GM23338 (cell line): Measurements from ENCODE around the gene RPS28. TPM values are rescaled to one million over a fixed set of nuclear protein-coding genes. Genes with fewer than 3 reads are reported as not detected.

Experiments used
- ATAC-seq: fragments of 200-7000 bp; cut with Tn5 transposase; 3 replicates; pipeline ENCODE4 v1.9.1; 2020
- DNase-seq: peaks from one replicate; pipeline ENCODE4 v3.0.0-alpha.2; 2015; ENCODE audit warnings: low spot score
- H2AFZ ChIP-seq: fragments of 200-600 bp; sonication (generic); 2 replicates; pipeline ENCODE4 v1.8.0; 2016; ENCODE audit warnings: antibody characterized with exemption, mild to moderate bottlenecking, moderate library complexity
- H3F3A ChIP-seq: fragments of 200-600 bp; sonication (generic); replicated peaks from 2 replicates; pipeline ENCODE4 v1.8.0; 2017; ENCODE audit warnings: antibody characterized with exemption, mixed run types, low read depth
- H3K27ac ChIP-seq: fragments of 200-600 bp; sonication (generic); 2 replicates; pipeline ENCODE4 v1.6.1; 2016; ENCODE audit warnings: low read depth
- H3K27me3 ChIP-seq: fragments of 200-600 bp; sonication (generic); 2 replicates; pipeline ENCODE4 v1.8.0; 2016; ENCODE audit warnings: mild to moderate bottlenecking, mixed run types, moderate library complexity; ENCODE audit not compliant: insufficient read depth
- H3K36me3 ChIP-seq: fragments of 200-600 bp; sonication (generic); 2 replicates; pipeline ENCODE4 v1.8.0; 2016; ENCODE audit warnings: mild to moderate bottlenecking; ENCODE audit not compliant: insufficient read depth
- H3K4me1 ChIP-seq: fragments of 200-600 bp; sonication (generic); 2 replicates; pipeline ENCODE4 v1.8.0; 2016; ENCODE audit warnings: mild to moderate bottlenecking, moderate library complexity; ENCODE audit not compliant: insufficient read depth
- H3K4me2 ChIP-seq: fragments of 200-600 bp; sonication (generic); 2 replicates; pipeline ENCODE4 v1.7.1; 2017; ENCODE audit warnings: mixed run types
- H3K4me3 ChIP-seq: fragments of 200-600 bp; sonication (generic); 2 replicates; pipeline ENCODE4 v1.6.1; 2016; ENCODE audit warnings: mixed run types
- H3K79me2 ChIP-seq: fragments of 200-600 bp; sonication (generic); replicated peaks from 2 replicates; pipeline ENCODE4 v1.8.0; 2017; ENCODE audit warnings: mild to moderate bottlenecking; ENCODE audit not compliant: insufficient read depth
- H3K9me2 ChIP-seq: fragments of 200-600 bp; sonication (generic); 2 replicates; pipeline ENCODE4 v1.8.0; 2017; ENCODE audit not compliant: insufficient read depth
- H4K20me1 ChIP-seq: fragments of 200-600 bp; sonication (generic); replicated peaks from 2 replicates; pipeline ENCODE4 v1.8.0; 2017; ENCODE audit warnings: mild to moderate bottlenecking; ENCODE audit not compliant: insufficient read depth
- H3K27ac Mint-ChIP-seq: 2 replicates; pipeline ENCODE4 v1.8.0; 2020; ENCODE audit warnings: inconsistent platforms, mild to moderate bottlenecking, moderate library complexity, mixed read lengths
- H3K27me3 Mint-ChIP-seq: 3 replicates; pipeline ENCODE4 v1.8.0; 2022; ENCODE audit warnings: low read depth, mild to moderate bottlenecking, moderate library complexity, mixed read lengths, inconsistent platforms; ENCODE audit not compliant: insufficient read depth, poor library complexity
- H3K36me3 Mint-ChIP-seq: 3 replicates; pipeline ENCODE4 v1.8.0; 2021; ENCODE audit warnings: low read depth, mild to moderate bottlenecking, inconsistent platforms, moderate library complexity, mixed read lengths
- H3K4me1 Mint-ChIP-seq: 3 replicates; pipeline ENCODE4 v1.8.0; 2020; ENCODE audit warnings: mild to moderate bottlenecking, inconsistent platforms, mixed read lengths
- H3K4me3 Mint-ChIP-seq: 3 replicates; pipeline ENCODE4 v1.8.0; 2021; ENCODE audit warnings: moderate library complexity, mild to moderate bottlenecking, inconsistent platforms, mixed read lengths
- H3K9me3 Mint-ChIP-seq: 3 replicates; pipeline ENCODE4 v1.8.0; 2020; ENCODE audit warnings: moderate library complexity, mild to moderate bottlenecking, inconsistent platforms, mixed read lengths
- CREB1 ChIP-seq: fragments of 250-450 bp; sonication (Bioruptor Pico); IDR thresholded peaks from 2 replicates; pipeline ENCODE4 v1.5.0; 2020; ENCODE audit warnings: low read depth, mild to moderate bottlenecking, moderate library complexity
- CTCF ChIP-seq, 2 experiments: fragments of 200-600 bp in 1 of 2; sonication (generic) in 1 of 2; conservative IDR thresholded peaks; 2 replicates each; pipeline versions ENCODE4 v1.5.1 to v1.6.1; 2016 to 2017; ENCODE audit warnings: antibody characterized with exemption in 2 of 2, low read depth in 2 of 2, mild to moderate bottlenecking in 2 of 2, moderate library complexity in 1 of 2
- EZH2 ChIP-seq: fragments of 200-600 bp; sonication (generic); IDR thresholded peaks from one replicate; pipeline ENCODE4 v1.8.0; 2017; ENCODE audit warnings: antibody characterized with exemption, mild to moderate bottlenecking, low read depth; ENCODE audit not compliant: unreplicated experiment
- EZH2phosphoT487 ChIP-seq: fragments of 200-600 bp; sonication (generic); IDR thresholded peaks from one replicate; pipeline ENCODE4 v1.8.1; 2018; ENCODE audit warnings: antibody characterized with exemption; ENCODE audit not compliant: unreplicated experiment
- NANOG ChIP-seq: IDR thresholded peaks from 2 replicates; pipeline ENCODE4 v1.6.1; 2016; ENCODE audit warnings: antibody characterized with exemption, borderline replicate concordance
- REST ChIP-seq: IDR thresholded peaks from one replicate; pipeline ENCODE4 v1.6.1; 2018; ENCODE audit warnings: antibody characterized with exemption; ENCODE audit not compliant: unreplicated experiment
- STAT1 ChIP-seq: IDR thresholded peaks from one replicate; pipeline ENCODE4 v1.6.1; 2016; ENCODE audit warnings: antibody characterized with exemption; ENCODE audit not compliant: unreplicated experiment
- ZNF114 ChIP-seq: fragments of 250-450 bp; sonication (Bioruptor Pico); IDR thresholded peaks from 2 replicates; pipeline ENCODE4 v1.5.0; 2020; ENCODE audit warnings: mild to moderate bottlenecking, moderate library complexity
- ZNF331 ChIP-seq: fragments of 250-450 bp; sonication (Bioruptor Pico); IDR thresholded peaks from 2 replicates; pipeline ENCODE4 v1.5.0; 2020; ENCODE audit warnings: low read depth, mild to moderate bottlenecking, moderate library complexity
- polyA plus RNA-seq: library from polyadenylated mRNA; unstranded; fragments of >200 nt; fragmentation: Nextera tagmentation; extraction: Ambion mirVana; gene quantifications from 2 replicates; pipeline ENCODE4 v1.2.1, GENCODE V29; 2016
- total RNA-seq: library from RNA; depleted of rRNA; stranded (reverse); fragments of >200 nt; shearing (Covaris generic); gene quantifications from 2 replicates; pipeline ENCODE4 v1.2.3, GENCODE V29; 2014

The RPS28 gene
- total and polyA plus RNA-seq, 2 experiments from 2014 or later, result 174 to 1,790 TPM

- Histone ChIP-seq H4K20me1 (no peaks in the 10 kb centered on the region), H3K36me3 (no peaks in the 10 kb centered on the region), H3K27me3 (peaks cover 23% of the 10 kb centered on the region), H3K4me3 (no peak overlapping the region), H3K4me2 (no peak overlapping the region), H3K4me1 (peaks cover 6% of the 10 kb centered on the region; the same call in 1 of the 2 replicates), H2AFZ (no peak overlapping the region), H3K27ac (no peak overlapping the region), H3K79me2 (no peaks in the 10 kb centered on the region), H3F3A (peaks cover 9% of the 10 kb centered on the region; the same call in 1 of the 2 replicates), H3K9me2 (no peaks in the 10 kb centered on the region)
- H3K4me3 Mint-ChIP-seq, result no peak overlapping the region
- TF ChIP-seq NANOG, result no peak
- no peak for TF ChIP-seq CREB1 (CRISPR knock-in tag)
- TF ChIP-seq REST, result no peak
- TF ChIP-seq EZH2phosphoT487, result no peak
- TF ChIP-seq EZH2, result no peak
- TF ChIP-seq CTCF (conservative IDR thresholded peaks at IDR 0.05; ENCODE audit: low read depth in 2 of 2), result no peak
- no peak for TF ChIP-seq STAT1
- no peak for TF ChIP-seq ZNF331 (CRISPR knock-in tag)
- H3K27ac Mint-ChIP-seq, result no peak overlapping the region
- peaks cover 15% of the 10 kb centered on the region for H3K27me3 Mint-ChIP-seq
- H3K36me3 Mint-ChIP-seq, result no peaks in the 10 kb centered on the region
- no peak for DNase-seq
- no peaks in the 10 kb centered on the region for H3K9me3 Mint-ChIP-seq
- H3K4me1 Mint-ChIP-seq, result peaks cover 5% of the 10 kb centered on the region
- ATAC-seq, result no peak
Observed at GRCh38 chr19:8358948-8359347, 37.7 kb downstream of the RPS28 start.

GRCh38 chr19:8360196-8360595, 38.9 kb downstream of the RPS28 start:
- Histone ChIP-seq H3K79me2 (no peaks in the 10 kb centered on the region), H3K36me3 (no peaks in the 10 kb centered on the region), H3F3A (peaks cover 9% of the 10 kb centered on the region; the same call in 1 of the 2 replicates), H2AFZ (no peak overlapping the region), H3K27ac (no peak overlapping the region), H4K20me1 (no peaks in the 10 kb centered on the region), H3K4me1 (peaks cover 6% of the 10 kb centered on the region; the same call in 1 of the 2 replicates), H3K4me3 (no peak overlapping the region), H3K27me3 (peaks cover 36% of the 10 kb centered on the region), H3K4me2 (no peak overlapping the region), H3K9me2 (no peaks in the 10 kb centered on the region)
- no peaks in the 10 kb centered on the region for H3K36me3 Mint-ChIP-seq
- no peak for DNase-seq
- no peak overlapping the region for H3K4me3 Mint-ChIP-seq
- ATAC-seq, result no peak
- H3K27ac Mint-ChIP-seq, result no peak overlapping the region
- H3K9me3 Mint-ChIP-seq, result no peaks in the 10 kb centered on the region
- H3K4me1 Mint-ChIP-seq, result peaks cover 5% of the 10 kb centered on the region
- peaks cover 26% of the 10 kb centered on the region for H3K27me3 Mint-ChIP-seq
- no peak for TF ChIP-seq REST
- no peak for TF ChIP-seq CREB1 (CRISPR knock-in tag)
- no peak for TF ChIP-seq ZNF114 (CRISPR knock-in tag)
